GM12891 (cell line): Measurements from ENCODE around the gene ADAM11. TPM values are rescaled to one million over a fixed set of nuclear protein-coding genes. Genes with fewer than 3 reads are reported as not detected.
"Not testable (repeated sequence)": the region's sequence is repeated elsewhere in the genome, so short reads cannot be mapped to it uniquely, and the experiment has no call there.

Source experiments
- DNase-seq: peaks from one replicate; pipeline ENCODE4 v3.0.0; 2011; ENCODE audit warnings: low spot score; ENCODE audit not compliant: insufficient read length
- FAIRE-seq: peaks from 2 replicates; lab custom pipeline; 2011; peaks lifted over from hg19 to GRCh38; lab: Jason Lieb, UNC
- PAX5 ChIP-seq: IDR thresholded peaks from 2 replicates; pipeline ENCODE4 v1.6.1; 2011; ENCODE audit warnings: low read length, moderate library complexity, mild to moderate bottlenecking; ENCODE audit not compliant: insufficient read depth, severe bottlenecking
- POLR2A ChIP-seq: IDR thresholded peaks from 2 replicates; pipeline ENCODE4 v1.6.1; 2011; ENCODE audit warnings: low read depth, low read length, control low read depth
- POLR2AphosphoS5 ChIP-seq: IDR thresholded peaks from 2 replicates; pipeline ENCODE4 v1.6.1; 2011; ENCODE audit warnings: low read depth, low read length, control low read depth
- POU2F2 ChIP-seq: IDR thresholded peaks from 2 replicates; pipeline ENCODE4 v1.6.1; 2011; ENCODE audit warnings: low read depth, mild to moderate bottlenecking, control low read depth, low read length, moderate library complexity
- SPI1 ChIP-seq: IDR thresholded peaks from 2 replicates; pipeline ENCODE4 v1.6.1; 2011; ENCODE audit warnings: low read depth, low read length, control low read depth
- TAF1 ChIP-seq: IDR thresholded peaks from 2 replicates; pipeline ENCODE4 v1.6.1; 2011; ENCODE audit warnings: low read depth, low read length, control low read depth
- polyA plus RNA-seq: library from polyadenylated mRNA; unstranded; fragments of >200 nt; gene quantifications from one replicate; pipeline ENCODE4 v1.2.1, GENCODE V29; 2012; ENCODE audit warnings: low read depth, missing spikeins, inconsistent platforms; ENCODE audit not compliant: missing spikeins

The ADAM11 gene
- polyA plus RNA-seq: 0.22 TPM

- DNase-seq (peak; percentile 53), FAIRE-seq (no peak)
- TF ChIP-seq POU2F2: no peak
- TF ChIP-seq SPI1: no peak
- TF ChIP-seq POLR2A: no peak
- TF ChIP-seq POLR2AphosphoS5: no peak
- no peak for TF ChIP-seq TAF1
- no peak for TF ChIP-seq PAX5
Observed at GRCh38 chr17:44758414-44759085, at the start of gene ADAM11. ADAM11 (plus strand) TSS chr17:44758988; CDS start chr17:44759200, 212 bp downstream.

- DNase-seq: no peak
- FAIRE-seq: no peak
- no peak for TF ChIP-seq POU2F2
- TF ChIP-seq SPI1: no peak
- TF ChIP-seq POLR2AphosphoS5: no peak
- TF ChIP-seq PAX5: no peak
- TF ChIP-seq TAF1: no peak
- no peak for TF ChIP-seq POLR2A
Observed at GRCh38 chr17:44719444-44719843, 39.3 kb upstream of the ADAM11 start.

GRCh38 chr17:44722254-44722653, 36.5 kb upstream of the ADAM11 start:
- DNase-seq (no peak), FAIRE-seq (no peak)
- TF ChIP-seq POLR2A (no peak), PAX5 (no peak), TAF1 (no peak), POU2F2 (no peak), POLR2AphosphoS5 (no peak), SPI1 (no peak)

- FAIRE-seq, DNase-seq: not testable (repeated sequence)
Observed at GRCh38 chr17:44726121-44726520, 32.7 kb upstream of the ADAM11 start.

- DNase-seq: no peak
- TF ChIP-seq TAF1 (no peak), SPI1 (no peak), POLR2A (no peak), POU2F2 (no peak), PAX5 (no peak), POLR2AphosphoS5 (no peak)
- FAIRE-seq: peak; percentile 40
Observed at GRCh38 chr17:44733753-44734152, 25.0 kb upstream of the ADAM11 start.

- FAIRE-seq (no peak), DNase-seq (no peak)
- TF ChIP-seq POLR2AphosphoS5: no peak
- no peak for TF ChIP-seq SPI1
Observed at GRCh38 chr17:44734272-44734671, 24.5 kb upstream of the ADAM11 start.

GRCh38 chr17:44736551-44737240, 22.1 kb upstream of the ADAM11 start:
- DNase-seq (no peak), FAIRE-seq (no peak)
- TF ChIP-seq POU2F2: no peak
- TF ChIP-seq PAX5: no peak
- no peak for TF ChIP-seq POLR2AphosphoS5
- TF ChIP-seq POLR2A: no peak
- no peak for TF ChIP-seq SPI1
- no peak for TF ChIP-seq TAF1

GRCh38 chr17:44738214-44738906, 20.4 kb upstream of the ADAM11 start:
- FAIRE-seq (peak; percentile 5), DNase-seq (no peak)
- TF ChIP-seq SPI1: peak; percentile 72
- TF ChIP-seq TAF1: no peak

GRCh38 chr17:44741316-44741715, 17.5 kb upstream of the ADAM11 start:
- TF ChIP-seq SPI1 (no peak), TAF1 (no peak), POLR2A (no peak), POLR2AphosphoS5 (no peak), PAX5 (no peak), POU2F2 (no peak)
- FAIRE-seq: no peak
- no peak for DNase-seq

- FAIRE-seq (no peak), DNase-seq (no peak)
- TF ChIP-seq SPI1 (no peak), PAX5 (no peak), POLR2A (no peak), TAF1 (no peak), POLR2AphosphoS5 (no peak), POU2F2 (no peak)
Observed at GRCh38 chr17:44745301-44745700, 13.5 kb upstream of the ADAM11 start.

GRCh38 chr17:44745738-44746137, 13.1 kb upstream of the ADAM11 start:
- FAIRE-seq, DNase-seq: not testable (repeated sequence)
